Kidney tubule cell (primary cell): Measurements from ENCODE around the gene ZNF577.
"Not testable (repeated sequence)": the region's sequence is repeated elsewhere in the genome, so short reads cannot be mapped to it uniquely, and the experiment has no call there.

Experiments
- DNase-seq: peaks from one replicate; pipeline ENCODE4 v3.0.0-alpha.2; 2018; ENCODE audit warnings: low spot score

ZNF577 gene

DNA sequence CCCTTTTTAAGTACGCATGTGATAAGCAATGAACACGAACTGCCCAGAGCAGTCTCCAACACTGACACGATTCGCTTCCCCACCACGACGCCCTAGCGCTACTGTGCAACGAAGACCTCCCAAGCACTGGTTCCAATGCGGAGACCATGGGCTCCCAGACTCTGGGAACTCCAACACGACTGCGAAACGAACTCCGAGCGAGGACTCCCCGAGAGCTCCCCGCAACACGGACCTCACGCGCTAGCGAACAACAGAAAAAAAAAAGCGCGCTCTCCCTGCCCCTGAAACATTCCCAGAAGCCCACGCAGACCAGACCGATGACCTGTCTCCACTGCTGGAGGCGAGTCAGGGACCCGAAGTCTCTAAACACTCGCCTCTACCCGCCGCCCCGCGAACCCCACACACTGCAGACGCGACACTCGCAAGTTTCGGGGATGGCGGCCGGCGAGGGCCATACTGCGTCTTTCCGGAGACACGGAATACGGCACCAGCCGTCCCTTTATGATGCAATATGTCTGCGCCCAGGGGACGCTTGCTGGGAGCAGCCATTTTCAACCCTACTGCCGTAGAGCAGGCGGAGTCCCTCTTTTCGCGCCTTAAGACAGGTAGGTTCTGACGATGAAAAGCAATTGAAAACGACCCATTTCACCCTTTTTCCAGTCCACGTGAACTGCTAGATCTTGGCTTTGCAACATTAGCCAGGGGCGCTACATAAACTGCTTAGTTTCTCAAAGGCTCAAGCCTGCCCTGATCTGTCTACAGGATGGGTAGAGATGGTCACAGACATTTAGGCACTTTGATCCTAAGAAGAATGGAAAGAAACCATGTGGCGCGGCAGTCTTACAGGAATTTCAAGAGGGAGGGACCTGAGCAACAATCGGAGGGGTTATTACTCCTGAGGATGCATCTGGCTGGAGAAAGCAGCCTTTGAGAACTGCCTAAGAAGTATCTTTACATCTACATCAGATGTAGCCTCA is at the start of gene ZNF577:
TSS of gene ZNF577 (minus strand) at position 430 of the 977 bp plus-strand sequence. CDS start 7,569 bp downstream, outside the sequence.
- DNase-seq: peak; percentile 89

DNA sequence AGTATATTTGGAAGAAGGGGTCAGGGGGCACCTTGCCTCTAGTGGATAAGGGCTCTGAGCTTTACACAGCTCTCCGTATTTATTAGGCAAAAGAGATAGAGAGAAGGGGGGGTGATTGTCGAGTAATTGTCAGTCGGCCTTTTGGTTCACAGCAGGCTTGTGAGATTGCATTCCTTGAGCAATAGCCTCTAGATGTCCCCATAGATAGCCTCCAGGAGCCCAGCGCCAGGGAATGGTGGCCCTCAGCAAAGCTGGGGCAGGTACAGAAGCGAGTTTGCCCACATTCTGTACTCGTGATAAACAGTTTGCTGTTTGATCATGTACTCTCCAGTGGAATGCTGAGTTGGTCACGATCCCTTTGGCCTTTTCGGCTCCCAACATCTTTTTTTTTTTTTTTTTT is 44.2 kb upstream of the ZNF577 start:
- no peak for DNase-seq

- no peak for DNase-seq
Measured at GRCh38 chr19:51927859-51928258, 40.1 kb upstream of the ZNF577 start.

DNA sequence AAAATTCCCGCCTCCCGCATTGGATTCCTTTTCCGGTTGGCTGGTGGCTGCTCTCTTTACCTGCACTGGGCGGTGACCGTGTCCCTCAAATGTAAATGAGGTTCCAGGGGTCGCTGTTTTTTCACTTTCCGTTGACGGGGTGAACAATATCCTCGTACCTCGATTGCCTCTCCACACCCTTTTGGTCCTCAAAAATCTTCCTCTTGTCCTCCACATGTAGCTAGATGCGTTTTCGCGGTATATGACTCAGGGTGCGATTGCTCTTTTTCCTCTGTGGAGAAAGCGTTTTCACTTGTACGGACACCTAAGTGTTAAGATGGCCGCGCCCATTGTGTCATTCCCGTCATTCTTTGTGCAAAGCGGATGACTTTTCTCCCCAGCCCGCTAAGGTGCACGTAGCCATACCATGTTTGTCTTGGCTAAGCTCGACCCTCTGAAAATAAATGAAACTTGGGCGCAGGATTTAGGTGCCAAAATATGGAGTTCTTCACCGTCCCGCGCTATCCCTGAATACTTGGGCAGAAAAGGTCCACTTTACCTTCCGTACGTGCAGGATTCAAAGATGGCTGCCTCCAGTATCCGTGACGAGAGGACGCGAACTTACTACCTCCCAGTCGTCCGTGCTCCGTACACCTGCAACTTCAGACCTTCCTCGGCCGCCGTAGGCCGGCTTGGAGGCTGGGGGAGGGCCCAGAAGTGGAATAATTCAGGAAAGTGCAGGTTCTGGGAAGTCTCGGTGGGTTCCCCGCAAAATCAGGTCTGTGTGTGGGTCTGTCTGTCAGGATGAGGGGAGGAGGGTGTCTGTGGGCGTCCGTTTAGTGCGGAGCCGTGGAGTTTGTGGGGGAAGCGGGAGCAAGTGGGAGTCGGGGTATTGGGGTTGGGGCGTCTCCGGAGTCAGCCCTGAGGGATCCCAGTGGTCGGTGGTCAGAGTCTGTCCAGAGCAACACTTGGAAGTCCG is 39.3 kb upstream of the ZNF577 start, which contains the start of gene ZNF613:
TSS of gene ZNF613 (plus strand) at position 689 of the 958 bp plus-strand sequence. CDS start 8,749 bp downstream, outside the sequence.
- DNase-seq: peak; percentile 95

GRCh38 chr19:51926426-51926783 is 38.7 kb upstream of the ZNF577 start:
- DNase-seq: no peak

- no peak for DNase-seq
Measured at GRCh38 chr19:51921949-51922348, 34.2 kb upstream of the ZNF577 start.

GRCh38 chr19:51919606-51920005 is 31.9 kb upstream of the ZNF577 start:
- DNase-seq: no peak

DNA sequence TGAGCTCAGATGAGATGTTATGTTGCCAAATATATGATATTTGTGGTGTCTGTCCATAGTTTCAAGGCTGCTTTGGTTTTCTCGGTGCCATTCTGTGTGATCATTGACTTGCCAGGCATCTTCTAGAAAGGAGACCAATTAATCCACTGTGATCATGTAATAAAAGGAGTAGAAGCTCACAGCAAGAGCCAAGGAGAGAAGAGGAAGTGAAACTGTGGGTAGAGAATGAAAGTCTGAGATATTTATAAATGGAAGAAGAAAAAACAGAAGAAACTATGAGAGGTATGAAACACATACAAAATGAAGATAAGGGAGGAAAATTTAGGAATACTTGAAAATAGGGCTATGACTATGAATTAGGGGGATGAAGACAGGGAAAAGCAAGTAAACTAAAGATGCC is 28.4 kb upstream of the ZNF577 start:
- no peak for DNase-seq

- no peak for DNase-seq
Measured at GRCh38 chr19:51915324-51915867, 27.6 kb upstream of the ZNF577 start.

DNA sequence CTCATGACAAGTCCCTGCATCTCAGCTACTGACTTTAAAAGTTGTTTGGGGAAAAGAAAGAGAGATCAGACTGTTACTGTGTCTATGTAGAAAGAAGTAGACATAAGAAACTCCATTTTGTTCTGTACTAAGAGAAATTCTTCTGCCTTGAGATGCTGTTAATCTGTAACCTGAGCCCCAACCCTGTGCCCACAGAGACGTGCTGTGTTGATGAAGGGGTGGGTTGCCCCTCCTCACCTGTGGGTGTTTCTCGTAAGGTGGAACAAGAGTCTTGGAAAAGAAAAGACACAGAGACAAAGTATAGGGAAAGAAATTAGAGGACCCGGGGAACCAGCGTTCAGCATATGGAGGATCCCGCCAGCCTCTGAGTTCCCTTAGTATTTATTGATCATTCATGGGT is 20.2 kb upstream of the ZNF577 start:
- DNase-seq: not testable (repeated sequence)

DNA sequence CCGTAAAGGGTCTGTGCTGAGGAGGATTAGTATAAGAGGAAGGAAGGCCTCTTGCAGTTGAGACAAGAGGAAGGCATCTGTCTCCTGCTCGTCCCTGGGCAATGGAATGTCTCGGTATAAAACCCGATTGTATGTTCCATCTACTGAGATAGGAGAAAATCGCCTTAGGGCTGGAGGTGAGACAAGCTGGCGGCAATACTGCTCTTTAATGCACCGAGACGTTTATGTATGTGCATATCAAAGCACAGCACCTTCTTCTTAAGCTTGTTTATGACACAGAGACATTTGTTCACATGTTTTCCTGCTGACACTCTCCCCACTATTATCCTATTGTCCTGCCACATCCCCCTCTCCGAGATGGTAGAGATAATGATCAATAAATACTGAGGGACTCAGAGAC is 18.4 kb upstream of the ZNF577 start:
- not testable (repeated sequence) for DNase-seq

- not testable (repeated sequence) for DNase-seq
Measured at GRCh38 chr19:51905639-51906038, 17.9 kb upstream of the ZNF577 start.

GRCh38 chr19:51905206-51905605 is 17.5 kb upstream of the ZNF577 start:
- no peak for DNase-seq

GRCh38 chr19:51904331-51905165 is 16.8 kb upstream of the ZNF577 start, which contains the start of gene ZNF649:
Gene ZNF649 (minus strand): TSS chr19:51905017. CDS start chr19:51900107, 4,910 bp downstream.
- peak; percentile 90 for DNase-seq

DNA sequence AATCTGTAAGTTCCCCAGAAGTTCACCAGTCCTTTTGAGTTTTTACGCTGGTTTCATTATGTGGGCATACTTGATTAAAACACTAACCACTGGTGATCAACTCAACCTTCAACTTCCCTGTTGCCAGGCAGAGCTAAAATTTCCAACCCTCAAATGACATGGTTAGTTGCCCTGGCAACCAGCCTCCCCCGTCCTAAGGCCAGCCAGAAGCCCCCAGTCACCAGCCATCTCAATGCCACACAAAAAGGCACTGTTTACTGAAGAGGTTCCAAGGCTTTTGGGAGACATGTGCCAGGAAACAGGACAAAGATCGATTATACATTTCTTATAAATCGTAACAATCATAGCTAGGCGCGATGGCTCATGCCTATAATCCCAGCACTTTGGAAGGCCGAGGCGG is 15.4 kb upstream of the ZNF577 start:
- DNase-seq: no peak

GRCh38 chr19:51901860-51902259 is 14.1 kb upstream of the ZNF577 start:
- no peak for DNase-seq

GRCh38 chr19:51891193-51891747 is 3.5 kb upstream of the ZNF577 start:
- no peak for DNase-seq

DNA sequence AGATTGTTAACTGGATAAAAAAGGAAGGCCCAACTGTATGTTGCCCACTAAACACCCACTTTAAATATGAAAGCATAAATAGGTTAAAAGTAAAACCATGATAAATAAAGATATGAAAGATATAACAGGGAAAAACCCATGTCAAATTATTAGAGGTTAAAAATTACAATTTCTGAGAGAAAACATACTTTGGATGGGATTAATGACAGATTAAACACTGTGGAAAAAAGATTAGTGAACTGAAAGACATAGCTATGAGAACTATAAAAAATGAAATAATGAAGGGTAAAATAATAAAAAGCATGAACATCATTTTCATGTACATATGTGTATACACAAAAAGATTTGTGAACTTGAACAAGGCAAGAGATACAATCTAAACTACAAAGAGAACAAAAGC is 2.2 kb upstream of the ZNF577 start:
- no peak for DNase-seq

DNA sequence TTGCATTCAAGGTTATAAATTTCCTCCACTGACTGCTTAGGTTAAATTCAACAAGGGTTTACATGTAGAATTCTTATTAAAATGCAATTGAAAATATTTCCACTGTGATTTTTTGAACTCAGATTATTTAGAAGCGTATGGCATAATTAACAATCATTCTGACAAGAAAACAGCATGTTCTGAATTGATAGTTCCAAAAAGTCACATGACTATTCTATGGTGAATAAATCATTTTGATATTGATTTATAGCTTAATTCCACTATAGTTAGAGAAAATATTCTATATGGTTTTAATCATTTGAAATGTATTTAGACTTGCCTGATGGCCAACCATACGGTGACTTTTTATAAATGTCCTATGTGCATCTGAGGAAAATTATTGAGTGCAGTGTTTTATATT is 3.0 kb downstream of the ZNF577 start:
- no peak for DNase-seq

DNA sequence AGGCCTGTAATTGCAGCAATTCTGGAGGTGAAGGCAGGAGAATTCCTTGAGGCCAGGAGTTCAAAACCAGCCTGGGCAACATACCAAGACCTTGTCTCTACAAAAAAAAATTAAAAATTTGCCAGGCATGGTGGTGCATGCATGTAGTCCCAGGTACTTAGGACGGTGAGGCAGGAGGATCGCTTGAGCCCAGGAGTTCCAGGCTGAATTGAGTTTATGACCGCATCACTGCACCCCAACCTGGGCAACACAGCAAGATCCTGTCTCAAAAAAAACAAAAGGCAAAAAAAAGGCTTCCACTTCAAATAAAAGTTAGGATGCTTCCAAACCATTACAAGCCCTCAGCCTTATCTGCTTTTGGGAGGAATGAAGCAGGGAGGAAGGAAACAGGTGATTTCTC is 5.2 kb downstream of the ZNF577 start:
- DNase-seq: no peak

DNA sequence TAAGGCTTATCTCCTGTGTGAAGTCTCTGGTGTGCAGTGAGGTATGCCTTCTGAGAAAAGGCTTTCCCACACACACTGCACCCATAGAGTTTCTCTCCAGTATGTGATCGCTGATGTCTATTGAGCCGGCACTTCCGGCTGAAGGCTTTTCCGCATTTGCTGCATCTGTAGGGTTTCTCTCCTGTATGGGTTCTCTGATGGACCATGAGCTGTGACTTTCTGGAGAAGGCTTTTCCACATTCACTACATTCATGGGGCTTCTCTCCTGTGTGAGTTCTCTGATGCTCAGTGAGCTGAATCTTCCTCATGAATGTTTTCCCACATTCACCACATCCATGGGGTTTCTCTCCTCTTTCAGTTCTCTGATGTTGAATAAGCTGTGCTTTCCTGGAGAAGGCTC is 14.7 kb downstream of the ZNF577 start:
- no peak for DNase-seq
